HepG2 (cell line): ENCODE results near the gene PDGFA. TPM values are rescaled to one million over a fixed set of nuclear protein-coding genes. Genes with fewer than 3 reads are reported as not detected.

Experiments used
- FOXK2 ChIP-seq: fragments of 450-650 bp; IDR thresholded peaks from 2 replicates; pipeline ENCODE4 v1.6.1; 2016
- FOXM1 ChIP-seq: sonication (generic); formaldehyde crosslinking; IDR thresholded peaks from 2 replicates; pipeline ENCODE4 v1.5.0; 2020; ENCODE audit warnings: missing genetic modification reagents
- GATAD2A ChIP-seq: IDR thresholded peaks from 2 replicates; pipeline ENCODE4 v1.6.1; 2016
- HOXA3 ChIP-seq: sonication (generic); formaldehyde crosslinking; IDR thresholded peaks from 2 replicates; pipeline ENCODE4 v1.5.0; 2020; ENCODE audit warnings: missing genetic modification reagents
- NR2F6 ChIP-seq, 2 experiments: IDR thresholded peaks; 2 replicates each; pipeline ENCODE4 v1.6.1; 2016; ENCODE audit warnings: antibody characterized with exemption in 1 of 2, mild to moderate bottlenecking in 1 of 2
- RARG ChIP-seq: sonication (generic); formaldehyde crosslinking; IDR thresholded peaks from 2 replicates; pipeline ENCODE4 v1.4.0; 2020; ENCODE audit warnings: low read depth, mild to moderate bottlenecking, missing genetic modification reagents
- SALL1 ChIP-seq: sonication (generic); formaldehyde crosslinking; IDR thresholded peaks from 2 replicates; pipeline ENCODE4 v1.8.0; 2022; ENCODE audit warnings: mild to moderate bottlenecking, missing genetic modification reagents
- SAP130 ChIP-seq: IDR thresholded peaks from 2 replicates; pipeline ENCODE4 v1.6.1; 2016; ENCODE audit warnings: low read depth
- ZBTB8A ChIP-seq: sonication (generic); formaldehyde crosslinking; IDR thresholded peaks from 2 replicates; pipeline ENCODE4 v1.4.0; 2020; ENCODE audit warnings: mild to moderate bottlenecking, low read depth, missing genetic modification reagents, borderline replicate concordance
- ZEB1 ChIP-seq: IDR thresholded peaks from 2 replicates; pipeline ENCODE4 v1.6.1; 2012; ENCODE audit warnings: mild to moderate bottlenecking, low read depth, inconsistent platforms; ENCODE audit not compliant: insufficient replicate concordance
- ZNF235 ChIP-seq: sonication (generic); formaldehyde crosslinking; IDR thresholded peaks from 2 replicates; pipeline ENCODE4 v1.8.1; 2023; ENCODE audit warnings: mild to moderate bottlenecking, missing genetic modification reagents, borderline replicate concordance
- ZNF264 ChIP-seq: sonication (generic); formaldehyde crosslinking; IDR thresholded peaks from 2 replicates; pipeline ENCODE4 v1.4.0; 2020; ENCODE audit warnings: missing genetic modification reagents
- polyA plus RNA-seq, 8 experiments: library from polyadenylated mRNA; depleted of rRNA in 3 of 8; stranded (reverse) in 7 of 8; unstranded in 1 of 8; fragments of >200 nt; fragmentation: Illumina TruSeq in 4 of 8; extraction: Trizol in 4 of 8; gene quantifications; 2 replicates each; pipeline versions ENCODE4 v1.2.1 to v1.2.3, GENCODE V29; 2011 to 2016; ENCODE audit warnings: low read depth in 4 of 8, missing spikeins in 1 of 8, mixed read lengths in 1 of 8; ENCODE audit not compliant: insufficient read depth in 1 of 8
- total RNA-seq, 5 experiments: library from RNA; depleted of rRNA; stranded (reverse); fragments of >200 nt; fragmentation: Illumina TruSeq; extraction: Trizol; gene quantifications; 2 replicates each; pipeline ENCODE4 v1.2.3, GENCODE V29; 2016; ENCODE audit warnings: low read depth in 1 of 5
- TF ChIP-seq, protein P1 (sequence below): fragments of 450-650 bp; IDR thresholded peaks from 2 replicates; pipeline ENCODE4 v1.6.1; 2017; ENCODE audit warnings: mild to moderate bottlenecking
- TF ChIP-seq, protein P2 (sequence below): sonication (generic); formaldehyde crosslinking; IDR thresholded peaks from 2 replicates; pipeline ENCODE4 v1.4.0; 2020; ENCODE audit warnings: missing genetic modification reagents, borderline replicate concordance
- TF ChIP-seq, protein P3 (sequence below): sonication (generic); formaldehyde crosslinking; IDR thresholded peaks from 2 replicates; pipeline ENCODE4 v1.5.0; 2020; ENCODE audit warnings: missing genetic modification reagents, mild to moderate bottlenecking, borderline replicate concordance

PDGFA gene
- total and polyA plus RNA-seq, 2 of the 13 experiments (the other 11 are each of a cell fraction or from before 2014, with no cell fraction given): 1.5 to 3.4 TPM

DNA sequence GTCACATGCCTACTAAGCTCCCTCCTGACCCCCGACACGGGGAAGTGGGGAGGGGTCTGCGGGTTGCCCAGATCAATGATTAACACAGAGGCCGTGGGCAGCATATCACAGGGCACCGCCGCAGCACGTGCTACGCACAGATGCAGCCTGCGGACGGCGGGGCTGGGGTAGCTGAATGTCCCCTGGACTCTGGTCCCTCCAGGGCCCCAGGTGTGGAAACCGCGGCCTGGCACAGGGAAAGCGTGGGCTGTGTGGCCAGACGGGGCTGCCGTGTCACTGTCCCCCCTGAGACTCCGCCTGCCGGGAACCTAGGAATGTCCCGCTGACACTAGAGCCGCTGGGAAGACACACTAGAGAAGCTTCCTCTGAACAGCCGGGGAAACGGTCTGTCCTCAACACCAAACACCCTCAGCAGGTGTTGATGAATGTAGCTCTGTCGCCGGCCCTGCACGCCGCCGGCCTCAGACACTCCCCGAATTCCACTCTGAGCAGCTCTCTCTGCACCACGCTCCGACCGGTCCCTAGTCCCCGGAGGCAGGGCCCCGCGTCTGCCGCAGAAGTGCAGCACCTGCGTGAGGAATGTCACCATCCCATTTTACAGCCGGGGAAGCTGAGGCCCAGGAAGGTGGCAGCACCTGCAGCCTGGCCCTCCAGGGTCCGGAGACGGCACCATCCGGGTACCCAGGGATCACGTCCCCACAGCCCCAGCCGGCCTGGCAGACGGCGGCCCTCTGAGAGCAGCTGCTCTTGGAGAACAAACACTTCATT lies 33.4 kb upstream of the PDGFA start (continued):
- 0 out of 2 replicates have a peak, but pooled peaks have one; percentile 60 for TF ChIP-seq ZBTB8A
- no peak for TF ChIP-seq RARG (CRISPR knock-in tag)
- TF ChIP-seq HOXA3: peak; percentile 64; the same call in 1 of the 2 replicates
- peak; percentile 88 for TF ChIP-seq GATAD2A (CRISPR knock-in tag)
- TF ChIP-seq FOXK2: no peak
- TF ChIP-seq ZNF264 (CRISPR knock-in tag): no peak
- TF ChIP-seq, protein P1, sequence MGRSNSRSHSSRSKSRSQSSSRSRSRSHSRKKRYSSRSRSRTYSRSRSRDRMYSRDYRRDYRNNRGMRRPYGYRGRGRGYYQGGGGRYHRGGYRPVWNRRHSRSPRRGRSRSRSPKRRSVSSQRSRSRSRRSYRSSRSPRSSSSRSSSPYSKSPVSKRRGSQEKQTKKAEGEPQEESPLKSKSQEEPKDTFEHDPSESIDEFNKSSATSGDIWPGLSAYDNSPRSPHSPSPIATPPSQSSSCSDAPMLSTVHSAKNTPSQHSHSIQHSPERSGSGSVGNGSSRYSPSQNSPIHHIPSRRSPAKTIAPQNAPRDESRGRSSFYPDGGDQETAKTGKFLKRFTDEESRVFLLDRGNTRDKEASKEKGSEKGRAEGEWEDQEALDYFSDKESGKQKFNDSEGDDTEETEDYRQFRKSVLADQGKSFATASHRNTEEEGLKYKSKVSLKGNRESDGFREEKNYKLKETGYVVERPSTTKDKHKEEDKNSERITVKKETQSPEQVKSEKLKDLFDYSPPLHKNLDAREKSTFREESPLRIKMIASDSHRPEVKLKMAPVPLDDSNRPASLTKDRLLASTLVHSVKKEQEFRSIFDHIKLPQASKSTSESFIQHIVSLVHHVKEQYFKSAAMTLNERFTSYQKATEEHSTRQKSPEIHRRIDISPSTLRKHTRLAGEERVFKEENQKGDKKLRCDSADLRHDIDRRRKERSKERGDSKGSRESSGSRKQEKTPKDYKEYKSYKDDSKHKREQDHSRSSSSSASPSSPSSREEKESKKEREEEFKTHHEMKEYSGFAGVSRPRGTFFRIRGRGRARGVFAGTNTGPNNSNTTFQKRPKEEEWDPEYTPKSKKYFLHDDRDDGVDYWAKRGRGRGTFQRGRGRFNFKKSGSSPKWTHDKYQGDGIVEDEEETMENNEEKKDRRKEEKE: no peak
- peak; percentile 83 for TF ChIP-seq SALL1 (CRISPR knock-in tag)
- TF ChIP-seq ZNF235 (CRISPR knock-in tag): no peak; the same call in 1 of the 2 replicates
- no peak for TF ChIP-seq ZEB1
- peak; percentile 57; the same call in 1 of the 2 replicates for TF ChIP-seq SAP130 (CRISPR knock-in tag)
- TF ChIP-seq, protein P2, sequence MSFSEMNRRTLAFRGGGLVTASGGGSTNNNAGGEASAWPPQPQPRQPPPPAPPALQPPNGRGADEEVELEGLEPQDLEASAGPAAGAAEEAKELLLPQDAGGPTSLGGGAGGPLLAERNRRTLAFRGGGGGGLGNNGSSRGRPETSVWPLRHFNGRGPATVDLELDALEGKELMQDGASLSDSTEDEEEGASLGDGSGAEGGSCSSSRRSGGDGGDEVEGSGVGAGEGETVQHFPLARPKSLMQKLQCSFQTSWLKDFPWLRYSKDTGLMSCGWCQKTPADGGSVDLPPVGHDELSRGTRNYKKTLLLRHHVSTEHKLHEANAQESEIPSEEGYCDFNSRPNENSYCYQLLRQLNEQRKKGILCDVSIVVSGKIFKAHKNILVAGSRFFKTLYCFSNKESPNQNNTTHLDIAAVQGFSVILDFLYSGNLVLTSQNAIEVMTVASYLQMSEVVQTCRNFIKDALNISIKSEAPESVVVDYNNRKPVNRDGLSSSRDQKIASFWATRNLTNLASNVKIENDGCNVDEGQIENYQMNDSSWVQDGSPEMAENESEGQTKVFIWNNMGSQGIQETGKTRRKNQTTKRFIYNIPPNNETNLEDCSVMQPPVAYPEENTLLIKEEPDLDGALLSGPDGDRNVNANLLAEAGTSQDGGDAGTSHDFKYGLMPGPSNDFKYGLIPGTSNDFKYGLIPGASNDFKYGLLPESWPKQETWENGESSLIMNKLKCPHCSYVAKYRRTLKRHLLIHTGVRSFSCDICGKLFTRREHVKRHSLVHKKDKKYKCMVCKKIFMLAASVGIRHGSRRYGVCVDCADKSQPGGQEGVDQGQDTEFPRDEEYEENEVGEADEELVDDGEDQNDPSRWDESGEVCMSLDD (CRISPR knock-in tag): peak; percentile 51; the same call in 1 of the 2 replicates
- TF ChIP-seq, protein P3, sequence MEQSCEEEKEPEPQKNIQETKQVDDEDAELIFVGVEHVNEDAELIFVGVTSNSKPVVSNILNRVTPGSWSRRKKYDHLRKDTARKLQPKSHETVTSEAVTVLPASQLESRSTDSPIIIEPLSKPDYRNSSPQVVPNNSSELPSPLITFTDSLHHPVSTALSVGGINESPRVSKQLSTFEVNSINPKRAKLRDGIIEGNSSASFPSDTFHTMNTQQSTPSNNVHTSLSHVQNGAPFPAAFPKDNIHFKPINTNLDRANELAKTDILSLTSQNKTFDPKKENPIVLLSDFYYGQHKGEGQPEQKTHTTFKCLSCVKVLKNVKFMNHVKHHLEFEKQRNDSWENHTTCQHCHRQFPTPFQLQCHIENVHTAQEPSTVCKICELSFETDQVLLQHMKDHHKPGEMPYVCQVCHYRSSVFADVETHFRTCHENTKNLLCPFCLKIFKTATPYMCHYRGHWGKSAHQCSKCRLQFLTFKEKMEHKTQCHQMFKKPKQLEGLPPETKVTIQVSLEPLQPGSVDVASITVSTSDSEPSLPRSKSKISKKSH (CRISPR knock-in tag): peak; percentile 77; the same call in 1 of the 2 replicates
- no peak for TF ChIP-seq FOXM1 (CRISPR knock-in tag)
- peak; percentile 71 for TF ChIP-seq NR2F6 (IDR thresholded peaks at IDR 0.05)
- peak; percentile 72 for TF ChIP-seq NR2F6 (CRISPR knock-in tag; IDR thresholded peaks at IDR 0.05)
